ENCODE measurements around the gene HOXC6. TPM values are rescaled to one million over a fixed set of nuclear protein-coding genes. Genes with fewer than 3 reads are reported as not detected.

The HOXC6 gene
- total and polyA plus RNA-seq, 4 experiments from 2014 or later: not detected

DNA sequence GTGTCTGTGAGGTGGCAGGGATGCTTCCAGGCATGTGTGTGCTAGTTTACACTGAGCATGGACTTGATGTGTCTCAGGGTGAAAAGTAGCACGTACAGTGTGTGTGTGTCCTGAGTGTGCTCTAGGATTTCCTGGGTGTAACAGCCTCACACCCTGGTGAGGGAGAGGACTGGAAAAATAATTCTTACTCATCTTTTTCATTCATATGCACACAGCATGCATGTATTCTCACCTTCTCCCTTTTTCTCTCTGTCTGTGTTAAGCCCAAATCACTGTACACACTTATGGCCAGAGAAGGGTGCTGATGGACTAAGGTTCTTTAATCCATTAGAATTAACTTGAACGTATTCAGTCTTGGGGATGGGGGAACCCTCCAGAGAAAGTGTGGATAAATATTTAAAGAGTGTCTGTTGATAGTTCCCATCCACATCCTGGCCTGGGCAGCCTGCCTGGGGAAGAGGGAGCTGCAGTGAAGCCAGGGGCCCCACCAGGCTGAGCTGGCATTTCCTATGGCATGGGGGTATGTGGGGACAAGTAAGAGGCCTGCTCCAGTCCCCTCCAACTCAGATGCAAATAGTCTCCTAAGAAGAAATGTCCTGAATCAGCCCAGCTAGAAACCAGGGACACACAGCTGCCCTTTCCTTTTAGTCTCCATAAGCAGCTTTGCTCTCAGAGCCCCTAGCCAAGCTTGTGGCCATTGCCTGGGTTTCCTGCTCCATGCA is 20.5 kb upstream of the HOXC6 start:
- peak overlapping the region in 1 of 7 donors; percentile 35 for H3K27ac Mint-ChIP-seq
- ChIA-PET POLR2A (ENCODE audit: partially characterized antibody) (interaction anchor here (1.0 to 4.2 kb wide), 5 partner anchors 9 to 208 kb away, joined by 3 to 19 read pairs (median 5); partner anchors contain the start of gene SMUG1), CTCF (ENCODE audit: partially characterized antibody) (interaction anchor here (1.0 to 6.9 kb wide), 9 partner anchors 9 to 207 kb away, joined by 3 to 109 read pairs (median 6); partner anchors contain the start of genes HOXC5 and SMUG1)
- no peaks in the 10 kb centered on the region for H3K36me3 Mint-ChIP-seq
- Histone ChIP-seq H3K27me3 (ENCODE audit: insufficient read depth, low read length) (peaks cover 75% of the 10 kb centered on the region), H3K27ac (ENCODE audit: low read depth, low read length) (no peak overlapping the region), H3K36me3 (ENCODE audit: insufficient read depth, low read length) (no peaks in the 10 kb centered on the region), H3K9me3 (ENCODE audit: control insufficient read depth in 1 of 2, low read length in 2 of 2) (no peaks in the 10 kb centered on the region), H3K4me1 (ENCODE audit: insufficient read depth, low read length) (peaks cover 19% of the 10 kb centered on the region), H3K4me3 (ENCODE audit: low read length in 2 of 2) (no peak overlapping the region)
- peaks cover 16 to 52% (median 30%) of the 10 kb centered on the region in 4 donors for H3K4me1 Mint-ChIP-seq
- H3K4me3 Mint-ChIP-seq: peak overlapping the region in 4 of 8 donors; percentile 17 to 68 (median 30)
- peaks cover 68 to 84% of the 10 kb centered on the region in 2 donors for H3K27me3 Mint-ChIP-seq
- DNase-seq: no peak
- intact Hi-C loops (cut with micrococcal nuclease): loop anchor here (2.0 to 5.0 kb wide), 2 partner anchors 19 to 370 kb away; no protein-coding TSS in a partner anchor
- peaks cover 0 to 2% (median 0%) of the 10 kb centered on the region in 8 donors for H3K9me3 Mint-ChIP-seq

- DNase-seq: no peak
- peak overlapping the region in 3 of 8 donors; percentile 30 to 68 (median 51) for H3K4me3 Mint-ChIP-seq
- H3K36me3 Mint-ChIP-seq: no peaks in the 10 kb centered on the region
- POLR2A ChIA-PET (ENCODE audit: partially characterized antibody): interaction anchor here (1.0 to 4.2 kb wide), 4 partner anchors 9 to 193 kb away, joined by 5 to 19 read pairs (median 6); partner anchors contain the start of gene SMUG1
- no peak overlapping the region for H3K27ac Mint-ChIP-seq
- intact Hi-C loops (cut with micrococcal nuclease): loop anchor here (5.0 kb wide), 1 partner anchor 369 kb away; no protein-coding TSS in a partner anchor
- H3K4me3 ChIP-seq (ENCODE audit: low read length in 2 of 2): no peak overlapping the region
- H3K4me1 Mint-ChIP-seq: peaks cover 16 to 52% (median 30%) of the 10 kb centered on the region in 4 donors
- CTCF ChIA-PET (ENCODE audit: partially characterized antibody): interaction anchor here (1.0 to 6.9 kb wide), 8 partner anchors 8 to 207 kb away, joined by 3 to 109 read pairs (median 19); partner anchors contain the start of genes HOXC5 and SMUG1
- H3K9me3 ChIP-seq (ENCODE audit: control insufficient read depth in 1 of 2, low read length in 2 of 2): no peaks in the 10 kb centered on the region
- H3K27ac ChIP-seq (ENCODE audit: low read depth, low read length): no peak overlapping the region
- H3K27me3 Mint-ChIP-seq: peaks cover 67 to 84% of the 10 kb centered on the region in 2 donors
- H3K36me3 ChIP-seq (ENCODE audit: insufficient read depth, low read length): no peaks in the 10 kb centered on the region
- H3K9me3 Mint-ChIP-seq: peaks cover 0 to 2% (median 0%) of the 10 kb centered on the region in 8 donors
- peaks cover 75% of the 10 kb centered on the region for H3K27me3 ChIP-seq (ENCODE audit: insufficient read depth, low read length)
- H3K4me1 ChIP-seq (ENCODE audit: insufficient read depth, low read length): peaks cover 19% of the 10 kb centered on the region
Measured at GRCh38 chr12:54008260-54008552, 20.0 kb upstream of the HOXC6 start.

DNA sequence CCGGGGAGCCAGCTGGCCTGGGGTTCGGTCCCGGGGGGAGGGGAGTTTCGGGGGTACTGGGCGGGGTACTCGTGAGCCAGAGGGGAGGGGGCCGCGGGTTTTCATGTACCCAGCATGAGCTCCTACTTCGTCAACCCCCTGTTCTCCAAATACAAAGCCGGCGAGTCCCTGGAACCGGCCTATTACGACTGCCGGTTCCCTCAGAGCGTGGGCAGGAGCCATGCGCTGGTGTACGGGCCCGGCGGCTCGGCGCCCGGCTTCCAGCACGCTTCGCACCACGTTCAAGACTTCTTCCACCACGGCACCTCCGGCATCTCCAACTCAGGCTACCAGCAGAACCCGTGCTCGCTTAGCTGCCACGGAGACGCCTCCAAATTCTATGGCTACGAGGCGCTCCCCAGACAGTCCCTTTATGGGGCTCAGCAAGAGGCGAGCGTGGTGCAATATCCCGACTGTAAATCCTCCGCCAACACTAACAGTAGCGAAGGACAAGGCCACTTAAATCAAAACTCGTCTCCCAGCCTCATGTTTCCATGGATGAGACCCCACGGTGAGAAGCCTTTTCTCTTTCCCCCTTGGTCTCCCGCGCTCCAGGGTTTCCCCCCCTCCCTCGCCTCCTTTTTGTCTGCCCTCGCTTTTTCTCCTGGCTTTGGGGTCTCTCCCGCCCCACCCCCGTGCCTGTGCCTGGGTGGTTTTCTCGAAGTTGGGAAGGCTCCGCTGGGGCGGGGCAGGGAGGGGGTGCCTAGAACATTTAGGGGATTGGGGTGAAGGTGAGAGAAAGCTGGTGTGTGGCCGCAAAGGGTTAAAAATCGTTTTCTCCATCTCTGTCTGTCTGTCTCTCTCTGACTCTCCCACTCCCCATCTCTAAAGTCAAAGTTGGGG is 18.8 kb upstream of the HOXC6 start:
- Histone ChIP-seq H3K4me3 (ENCODE audit: low read length in 2 of 2) (no peak overlapping the region), H3K9me3 (ENCODE audit: control insufficient read depth in 1 of 2, low read length in 2 of 2) (no peaks in the 10 kb centered on the region), H3K27ac (ENCODE audit: low read depth, low read length) (no peak overlapping the region), H3K36me3 (ENCODE audit: insufficient read depth, low read length) (no peaks in the 10 kb centered on the region), H3K27me3 (ENCODE audit: insufficient read depth, low read length) (peaks cover 77% of the 10 kb centered on the region), H3K4me1 (ENCODE audit: insufficient read depth, low read length) (peaks cover 23% of the 10 kb centered on the region)
- H3K4me3 Mint-ChIP-seq: peak overlapping the region; percentile 1 to 89 (median 68)
- ChIA-PET POLR2A (ENCODE audit: partially characterized antibody) (interaction anchor here (0.7 to 4.2 kb wide), 6 partner anchors 8 to 207 kb away, joined by 3 to 19 read pairs (median 6); partner anchors contain the start of genes HOXC9 and SMUG1), CTCF (ENCODE audit: partially characterized antibody) (interaction anchor here (1.2 to 6.9 kb wide), 7 partner anchors 13 to 206 kb away, joined by 3 to 109 read pairs (median 32); partner anchors contain the start of genes HOXC5 and SMUG1)
- peaks cover 16 to 56% (median 30%) of the 10 kb centered on the region in 4 donors for H3K4me1 Mint-ChIP-seq
- H3K27ac Mint-ChIP-seq: peak overlapping the region in 2 of 7 donors; percentile 61 to 78
- intact Hi-C loops (cut with micrococcal nuclease): loop anchor here (5.0 kb wide), 1 partner anchor 368 kb away; no protein-coding TSS in a partner anchor
- peaks cover 62 to 81% of the 10 kb centered on the region in 2 donors for H3K27me3 Mint-ChIP-seq
- H3K9me3 Mint-ChIP-seq: peaks cover 0 to 2% (median 0%) of the 10 kb centered on the region in 8 donors
- peak in 1 of 5 donors; percentile 40 for DNase-seq
- no peaks in the 10 kb centered on the region for H3K36me3 Mint-ChIP-seq

DNA sequence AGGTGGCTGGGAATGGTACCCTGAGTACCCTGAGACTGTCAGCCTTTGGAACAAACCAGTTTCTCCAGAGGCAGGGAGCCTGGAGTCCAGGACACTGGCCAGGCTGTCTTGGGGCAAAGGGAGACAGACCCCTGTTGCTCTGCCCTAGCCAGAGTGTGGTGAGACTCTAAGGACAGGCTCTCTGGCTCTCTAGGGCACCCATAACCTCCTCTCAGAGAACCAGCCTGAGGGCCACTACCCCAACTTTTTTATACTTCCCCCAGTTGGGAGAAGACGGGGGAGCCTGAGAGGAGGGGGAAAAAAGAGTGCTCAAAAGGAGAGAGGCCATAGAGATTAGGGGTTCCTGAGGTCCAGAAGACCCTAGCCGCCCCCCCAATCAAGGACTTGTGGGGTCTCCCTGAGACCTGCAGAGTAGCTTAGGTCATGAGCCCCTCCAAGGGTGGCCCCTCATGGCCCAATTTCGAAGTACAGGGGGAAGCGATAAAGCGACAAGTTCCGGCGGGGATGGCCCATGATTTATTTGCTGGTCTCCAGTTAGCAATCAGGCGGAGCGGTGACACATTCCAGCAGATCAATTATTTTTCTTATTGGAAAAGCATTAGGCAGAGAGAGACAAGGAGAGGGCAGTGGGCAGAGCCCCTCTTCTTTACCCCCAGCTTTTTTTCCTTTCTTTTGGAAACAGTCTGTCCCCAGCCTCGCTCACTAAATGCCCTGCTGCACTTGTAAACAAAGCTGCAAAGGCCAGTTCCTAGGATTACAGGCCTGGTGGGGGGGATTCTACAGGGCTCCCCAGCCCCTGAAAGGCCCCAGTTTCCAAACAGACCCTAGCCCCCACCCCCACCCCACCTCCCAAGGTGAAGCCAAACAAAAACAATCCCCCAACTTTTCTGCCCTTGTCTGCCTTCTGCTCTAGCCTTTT is 17.9 kb upstream of the HOXC6 start:
- no peak for DNase-seq
- peak overlapping the region in 2 of 7 donors; percentile 78 for H3K27ac Mint-ChIP-seq

DNA sequence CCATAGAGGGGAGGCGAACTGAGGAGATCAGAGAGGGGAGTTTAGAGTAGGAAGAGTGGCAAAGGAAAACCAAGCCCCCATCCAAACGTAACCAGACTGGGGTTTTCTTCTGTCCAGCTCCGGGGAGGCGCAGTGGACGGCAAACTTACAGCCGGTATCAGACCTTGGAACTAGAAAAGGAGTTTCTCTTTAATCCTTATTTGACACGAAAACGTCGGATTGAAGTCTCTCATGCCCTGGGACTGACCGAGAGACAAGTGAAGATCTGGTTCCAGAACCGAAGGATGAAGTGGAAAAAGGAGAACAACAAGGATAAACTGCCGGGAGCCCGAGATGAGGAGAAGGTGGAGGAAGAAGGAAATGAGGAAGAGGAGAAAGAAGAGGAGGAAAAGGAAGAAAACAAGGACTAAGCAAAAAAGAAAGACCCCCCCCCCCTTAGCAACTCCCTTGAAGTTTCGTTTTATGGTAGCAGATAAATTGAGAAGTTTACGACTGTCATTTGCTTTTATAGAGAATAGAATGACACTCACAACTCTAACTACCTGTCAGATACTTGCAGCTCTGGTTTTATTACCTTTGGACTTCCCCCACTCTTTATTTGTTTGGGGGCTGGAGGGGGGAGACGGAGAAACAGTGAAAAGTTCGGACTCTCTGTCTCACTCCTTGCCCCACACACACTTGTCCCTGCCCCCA is 17.1 kb upstream of the HOXC6 start:
- H3K9me3 Mint-ChIP-seq: peaks cover 0 to 3% (median 0%) of the 10 kb centered on the region in 8 donors
- Histone ChIP-seq H3K9me3 (ENCODE audit: control insufficient read depth in 1 of 2, low read length in 2 of 2) (no peaks in the 10 kb centered on the region), H3K36me3 (ENCODE audit: insufficient read depth, low read length) (no peaks in the 10 kb centered on the region), H3K27ac (ENCODE audit: low read depth, low read length) (no peak overlapping the region), H3K27me3 (ENCODE audit: insufficient read depth, low read length) (peaks cover 81% of the 10 kb centered on the region), H3K4me3 (ENCODE audit: low read length in 2 of 2) (no peak overlapping the region), H3K4me1 (ENCODE audit: insufficient read depth, low read length) (peaks cover 28% of the 10 kb centered on the region)
- POLR2A ChIA-PET (ENCODE audit: partially characterized antibody): interaction anchor here (0.6 kb wide), 1 partner anchor 192 kb away, joined by 3 read pairs; no protein-coding TSS in a partner anchor
- intact Hi-C loops (cut with micrococcal nuclease): no loop called here
- peaks cover 12 to 57% (median 32%) of the 10 kb centered on the region in 4 donors for H3K4me1 Mint-ChIP-seq
- H3K27ac Mint-ChIP-seq: peak overlapping the region in 2 of 7 donors; percentile 39 to 62
- peaks cover 62 to 78% of the 10 kb centered on the region in 2 donors for H3K27me3 Mint-ChIP-seq
- DNase-seq: no peak
- peak overlapping the region in 2 of 8 donors; percentile 23 to 68 for H3K4me3 Mint-ChIP-seq
- CTCF ChIA-PET (ENCODE audit: partially characterized antibody): interaction anchor here (0.7 to 1.3 kb wide), 2 partner anchors 196 to 301 kb away, joined by 3 read pairs; no protein-coding TSS in a partner anchor
- H3K36me3 Mint-ChIP-seq: no peaks in the 10 kb centered on the region

More for the DNA sequence above, 17.9 kb upstream of the HOXC6 start:
- ChIA-PET POLR2A (ENCODE audit: partially characterized antibody) (interaction anchor here (1.7 kb wide), 1 partner anchor 10 kb away, joined by 6 read pairs; the partner anchor contains the start of gene HOXC9), CTCF (ENCODE audit: partially characterized antibody) (interaction anchor here (1.3 to 6.9 kb wide), 2 partner anchors 190 to 197 kb away, joined by 3 to 93 read pairs; no protein-coding TSS in a partner anchor)
- peaks cover 30% of the 10 kb centered on the region for H3K4me1 ChIP-seq (ENCODE audit: insufficient read depth, low read length)
- H3K4me3 ChIP-seq (ENCODE audit: low read length in 2 of 2): no peak overlapping the region
- intact Hi-C loops (cut with micrococcal nuclease): no loop called here
- H3K27me3 ChIP-seq (ENCODE audit: insufficient read depth, low read length): peaks cover 77% of the 10 kb centered on the region
- H3K27ac ChIP-seq (ENCODE audit: low read depth, low read length): no peak overlapping the region
- Mint-ChIP-seq H3K4me1 (peaks cover 16 to 63% (median 36%) of the 10 kb centered on the region in 4 donors), H3K36me3 (no peaks in the 10 kb centered on the region), H3K27me3 (peaks cover 65 to 83% of the 10 kb centered on the region in 2 donors), H3K4me3 (peak overlapping the region in 5 of 8 donors; percentile 18 to 89 (median 22)), H3K9me3 (peaks cover 0 to 3% (median 0%) of the 10 kb centered on the region in 8 donors)
- H3K9me3 ChIP-seq (ENCODE audit: control insufficient read depth in 1 of 2, low read length in 2 of 2): no peaks in the 10 kb centered on the region
- H3K36me3 ChIP-seq (ENCODE audit: insufficient read depth, low read length): no peaks in the 10 kb centered on the region

Measured in CD4-positive, alpha-beta memory T cell (primary cell).